GM21367 (cell line): ENCODE measurements around the gene NXPH4.

ENCODE experiments used
- ATAC-seq: cut with Tn5 transposase; IDR thresholded peaks from one replicate; pipeline ENCODE4 v1.9.1; 2021; ENCODE audit not compliant: unreplicated experiment

The NXPH4 gene

DNA sequence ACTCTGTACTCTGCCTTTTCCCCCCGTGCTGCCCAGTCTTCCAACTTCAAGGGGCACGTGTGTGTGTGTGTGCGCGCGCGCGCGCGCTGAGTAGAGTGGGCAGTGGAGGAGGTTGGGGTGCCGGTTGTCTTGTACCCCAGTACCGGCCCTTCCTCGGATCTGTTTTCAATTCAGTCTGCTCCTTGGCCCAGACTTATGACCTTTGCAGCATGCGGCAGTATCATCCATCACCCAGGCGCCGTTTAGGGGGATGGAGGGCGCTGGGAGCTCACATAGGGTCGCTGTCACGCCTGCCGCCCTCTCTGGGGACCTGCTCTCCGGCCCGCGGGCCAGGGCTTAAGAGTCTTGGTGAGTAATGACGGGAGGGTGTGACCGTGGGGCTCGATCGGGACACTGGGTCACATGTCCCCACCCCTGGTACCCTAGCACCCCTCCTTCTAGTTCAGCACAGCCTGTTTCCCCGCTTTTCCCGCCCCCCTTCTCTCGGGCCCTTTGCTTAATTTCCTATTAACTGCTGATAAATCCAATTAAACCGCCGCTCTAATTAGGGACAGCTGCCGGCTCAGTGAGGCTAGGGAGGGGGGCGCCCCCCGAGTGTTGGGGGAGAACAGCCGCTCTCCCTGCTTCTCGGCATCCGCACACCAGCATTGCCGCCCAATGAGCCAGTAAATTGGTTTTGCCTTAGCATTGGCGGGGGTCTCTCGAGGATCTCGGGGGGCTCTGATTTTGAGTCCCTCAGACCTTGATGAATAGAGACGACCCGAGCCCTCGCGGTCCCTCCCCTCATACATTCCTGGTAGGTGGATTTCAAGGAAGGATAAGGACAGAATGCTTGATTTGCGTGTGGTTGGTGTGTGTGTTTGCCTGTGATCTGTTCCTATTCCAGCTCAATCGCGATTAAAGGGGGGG lies 25.1 kb downstream of the NXPH4 start:
- no peak for ATAC-seq

DNA sequence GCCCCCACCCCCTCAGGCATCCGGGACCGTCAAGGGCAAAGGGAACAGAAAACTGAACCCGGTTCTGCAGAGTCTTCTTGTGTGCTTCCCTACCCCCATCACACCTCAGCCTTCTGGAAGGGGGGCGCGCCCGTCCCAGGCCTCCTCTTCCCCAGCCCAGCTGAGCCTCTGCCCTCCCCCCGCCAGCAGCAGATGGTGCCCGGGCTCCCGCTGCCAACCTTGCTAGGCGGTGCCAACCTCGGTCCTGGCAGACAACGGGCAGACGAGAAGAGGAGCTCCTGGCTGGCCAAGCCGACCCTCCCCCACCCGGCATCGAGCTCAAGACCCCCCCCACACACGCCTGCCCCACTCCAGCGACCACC lies 25.7 kb downstream of the NXPH4 start:
- no peak for ATAC-seq

DNA sequence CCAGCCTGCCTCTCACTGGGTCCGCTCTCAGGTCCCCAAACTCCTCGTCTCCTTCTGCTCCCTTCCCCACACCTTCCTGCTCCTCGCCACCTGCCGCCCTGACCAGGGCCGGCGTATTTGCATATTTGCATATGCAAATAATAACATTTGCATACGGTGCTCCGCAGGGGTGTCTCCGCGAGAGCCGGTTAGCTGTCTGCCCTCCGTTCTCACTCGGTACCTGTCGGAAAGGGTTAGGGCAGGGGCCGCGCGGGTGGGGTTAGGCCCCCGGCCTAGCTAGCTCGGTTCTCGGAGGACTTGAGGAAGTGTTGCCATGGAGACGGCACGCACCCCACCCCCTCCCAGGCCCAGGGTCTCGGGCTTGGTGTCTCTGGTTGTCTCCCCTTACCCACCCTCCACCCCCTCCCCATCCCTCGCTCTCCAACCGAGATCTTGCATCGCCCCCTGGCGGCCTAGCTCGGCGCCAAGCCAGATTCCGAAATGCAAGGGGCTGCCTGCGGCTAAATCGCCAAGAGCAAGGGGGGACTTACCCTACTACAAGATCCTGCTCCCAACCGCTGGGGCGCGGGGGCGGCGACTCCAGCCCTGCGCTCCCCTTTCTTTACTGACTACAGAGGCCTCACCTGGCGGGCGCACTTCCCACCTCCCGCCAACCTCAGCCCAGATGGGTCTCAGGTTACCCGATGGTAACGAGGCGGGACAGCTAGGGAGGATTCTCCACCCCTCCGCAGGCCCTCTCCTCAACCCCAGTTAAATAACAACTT lies 26.3 kb downstream of the NXPH4 start:
- no peak for ATAC-seq

DNA sequence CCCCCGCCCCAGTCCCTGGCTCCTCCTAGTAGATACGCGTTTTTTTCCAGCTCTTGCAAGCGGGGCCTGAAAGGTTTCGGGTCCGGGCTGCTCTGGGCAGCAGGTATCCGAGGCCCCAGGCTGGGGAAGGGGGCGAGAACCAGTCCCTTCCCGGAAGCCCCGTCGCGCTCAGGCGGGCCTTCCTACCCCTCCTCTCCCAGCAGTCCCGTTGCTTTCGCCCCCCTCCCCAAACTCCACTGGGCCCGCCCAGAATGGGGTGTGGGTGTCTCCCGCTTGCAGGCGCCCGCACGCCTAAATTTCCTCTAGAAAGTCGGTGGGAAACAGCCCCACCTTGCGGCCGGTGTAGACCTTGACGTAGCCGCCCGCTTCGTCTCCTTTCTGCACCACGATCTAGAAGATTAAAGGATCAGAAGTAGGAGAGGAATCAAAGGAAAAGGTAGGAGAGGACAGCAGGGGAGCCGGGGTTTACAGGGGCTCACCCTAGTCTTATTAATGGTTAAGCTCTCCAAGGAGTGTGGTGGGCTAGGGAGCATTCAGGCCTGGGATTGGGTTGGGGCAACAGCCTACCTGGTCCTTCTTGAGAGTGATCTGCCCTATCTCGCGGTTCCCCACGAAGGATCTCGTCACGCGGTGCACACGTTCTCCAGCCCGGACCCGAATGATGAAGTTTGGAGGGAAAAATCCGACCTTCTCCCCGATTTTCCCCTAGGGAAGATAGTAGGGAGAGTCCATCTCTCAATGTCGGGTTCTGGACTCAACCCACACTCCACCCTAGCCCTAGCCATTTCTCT lies 27.1 kb downstream of the NXPH4 start:
- no peak for ATAC-seq

DNA sequence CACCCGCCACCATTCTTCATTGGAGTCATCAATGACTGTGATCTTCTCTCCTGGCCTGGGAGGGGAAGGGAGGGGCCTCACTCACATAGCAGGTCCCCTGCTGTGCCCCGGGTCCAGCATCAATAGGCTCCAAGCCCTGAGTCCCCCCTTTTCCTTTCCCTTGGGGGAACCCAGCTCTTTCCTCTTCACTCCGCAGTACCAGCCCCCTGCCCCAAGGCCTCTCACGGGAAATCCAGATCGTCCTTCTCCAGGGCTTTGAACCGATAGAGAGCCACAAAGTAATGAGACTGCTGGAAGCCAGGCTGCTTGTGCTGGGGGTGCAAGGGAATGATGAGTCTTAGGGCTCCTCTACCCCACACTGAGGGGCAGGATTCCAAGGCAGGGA lies 27.7 kb downstream of the NXPH4 start:
- no peak for ATAC-seq

DNA sequence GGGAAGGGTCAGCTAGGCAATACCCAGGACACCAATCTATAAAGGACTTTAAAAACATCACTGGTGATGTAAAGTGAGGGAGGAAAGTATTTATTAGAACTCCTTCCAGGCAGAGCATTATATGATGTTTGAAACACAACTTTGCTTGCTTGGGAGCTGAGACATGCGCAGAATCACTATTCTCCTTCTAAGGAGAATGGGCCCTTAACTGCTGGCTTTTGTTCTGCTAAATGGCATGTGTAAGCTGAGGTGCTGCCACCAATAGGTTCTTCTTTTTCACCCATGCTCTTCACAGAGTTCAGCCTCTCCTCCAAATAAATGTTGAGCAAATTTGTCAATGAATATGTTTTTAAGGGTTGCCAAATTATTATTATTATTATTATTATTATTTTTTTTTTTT lies 30.4 kb downstream of the NXPH4 start:
- no peak for ATAC-seq

DNA sequence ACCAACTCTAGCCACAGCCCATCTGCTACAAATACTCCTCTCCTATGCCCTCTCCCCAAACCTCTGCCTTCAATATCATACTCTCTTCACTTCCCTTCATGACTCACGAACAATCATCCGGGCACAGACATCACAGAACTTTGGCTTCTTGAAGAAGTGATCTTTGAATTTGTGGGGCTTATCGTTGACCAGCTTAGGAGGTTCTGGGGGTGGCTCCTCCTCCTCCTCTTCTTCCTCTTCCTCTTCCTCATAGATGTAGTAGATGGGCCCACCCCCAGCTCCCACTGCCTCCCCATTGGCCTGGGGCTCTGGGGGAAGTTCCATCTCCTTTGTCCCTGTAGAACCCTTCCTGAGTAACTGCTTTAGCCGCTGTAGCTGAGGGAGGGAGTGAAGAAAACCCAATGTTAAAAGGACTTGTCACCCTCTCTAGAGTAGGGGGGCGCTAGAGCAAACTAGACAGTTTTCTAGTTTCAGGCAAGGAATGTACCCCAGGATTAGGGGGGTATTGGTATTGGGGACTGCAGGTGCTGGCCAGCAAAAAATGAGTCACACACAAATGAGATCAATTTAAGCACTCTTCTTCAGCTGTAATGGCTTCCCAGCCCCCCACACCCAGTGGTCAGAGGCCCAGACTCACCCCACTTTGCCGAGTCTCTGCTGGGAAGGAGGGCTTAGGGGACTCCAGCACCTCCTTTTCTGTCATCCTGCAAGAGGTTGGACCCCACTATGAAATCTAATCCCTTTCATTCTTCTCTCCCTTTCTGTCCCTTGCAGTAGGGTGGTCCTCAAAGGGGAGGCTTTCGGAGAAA lies 32.5 kb downstream of the NXPH4 start:
- ATAC-seq: no peak

DNA sequence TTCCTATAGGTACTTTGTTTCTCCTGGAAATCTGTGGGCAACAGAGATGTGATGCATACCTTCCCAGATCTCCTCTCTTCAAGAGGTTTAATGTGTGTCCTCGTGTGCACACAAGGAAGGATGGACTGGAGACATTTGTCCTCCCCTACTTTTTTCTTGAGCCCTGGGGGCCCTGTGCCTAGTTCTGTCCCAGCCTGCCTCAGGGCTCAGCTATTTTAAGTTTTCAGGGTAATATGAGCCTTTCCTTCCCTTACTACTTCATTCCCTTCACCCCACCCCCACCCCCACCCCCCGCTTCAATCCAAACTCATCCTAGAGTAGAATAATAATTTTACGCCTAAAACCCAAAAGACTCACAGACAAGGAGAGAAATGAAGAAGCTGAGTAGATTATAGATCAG lies 33.9 kb downstream of the NXPH4 start:
- no peak for ATAC-seq

DNA sequence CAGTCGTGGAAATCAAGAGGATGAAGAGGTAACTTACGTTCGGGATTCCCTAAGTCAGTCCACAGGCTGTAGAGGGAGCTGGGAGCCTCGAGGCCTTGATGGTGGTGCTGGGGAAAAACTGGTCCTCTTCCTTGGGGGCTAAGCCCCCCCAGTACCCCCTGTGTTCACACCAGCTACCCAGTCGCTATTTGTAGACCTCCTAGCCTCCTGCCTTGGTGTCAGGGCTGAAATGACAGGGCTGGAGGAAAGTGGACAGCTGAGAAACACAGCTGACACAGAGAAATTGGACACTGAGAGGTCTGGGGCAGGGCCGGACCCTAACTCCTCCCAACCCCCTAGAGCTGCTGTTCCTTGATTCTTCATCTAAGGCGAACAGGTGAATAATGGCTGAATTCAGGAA lies 34.4 kb downstream of the NXPH4 start, which contains the start of gene STAC3:
Gene STAC3, minus strand, starts transcription at position 232 of the 400 bp plus-strand sequence. CDS start 1,551 bp downstream, outside the sequence.
- no peak for ATAC-seq

DNA sequence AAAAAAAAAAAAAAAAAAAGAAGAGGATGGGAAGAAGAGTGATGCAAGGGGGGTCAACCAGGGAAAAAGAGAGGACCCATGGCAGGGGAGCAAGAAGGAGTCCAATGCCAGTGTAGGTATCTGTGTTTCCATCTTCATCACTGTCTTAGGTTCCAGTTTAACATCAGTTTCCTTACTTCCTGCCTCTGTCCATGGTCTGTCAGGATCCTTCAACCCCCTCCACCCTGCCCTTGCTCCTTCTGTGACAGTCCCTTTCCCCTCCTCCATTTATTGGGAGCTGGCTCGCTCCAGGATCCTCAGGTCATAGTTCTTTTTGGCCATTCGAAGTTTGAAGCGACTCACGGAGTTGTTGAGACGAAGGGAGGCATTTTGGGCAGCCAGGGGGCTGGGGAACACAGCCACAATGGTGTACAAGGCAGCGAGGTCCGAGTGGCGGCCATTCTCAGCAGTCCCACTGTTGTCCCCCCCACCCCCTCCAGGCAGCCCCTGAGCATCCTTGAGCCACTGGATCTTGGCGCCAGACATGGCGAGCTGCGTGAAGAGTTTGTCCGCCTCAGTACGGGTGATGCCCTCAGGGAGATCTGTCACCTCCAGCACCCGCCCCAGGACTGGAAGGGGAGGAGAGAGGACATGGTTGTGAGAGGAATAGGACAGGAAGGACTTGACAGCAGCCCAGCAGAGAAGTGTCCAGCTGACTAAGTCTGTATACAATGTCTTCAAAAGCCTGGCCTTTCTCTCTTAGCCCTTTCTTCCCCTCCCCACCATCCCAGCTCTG lies 38.1 kb downstream of the NXPH4 start:
- no peak for ATAC-seq

DNA sequence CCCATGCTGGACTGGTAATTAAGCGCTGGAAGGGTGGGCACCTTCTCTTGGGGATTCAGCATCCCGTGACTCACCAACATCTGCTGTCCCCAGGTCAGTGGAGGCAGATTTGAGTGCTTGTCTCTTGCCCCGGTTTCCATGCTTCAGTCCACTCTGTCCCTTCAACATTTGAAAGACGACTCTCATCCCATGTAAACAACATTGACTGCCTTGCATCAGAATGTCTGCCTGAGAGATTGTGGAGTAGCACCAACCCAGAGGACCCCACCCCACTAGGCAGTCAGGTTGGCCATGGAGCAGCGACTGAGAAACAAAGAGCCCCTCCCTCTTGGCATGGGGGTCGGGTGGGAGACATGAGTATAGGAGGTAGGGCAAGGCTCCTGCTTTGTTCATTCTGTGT lies 39.3 kb downstream of the NXPH4 start:
- no peak for ATAC-seq

DNA sequence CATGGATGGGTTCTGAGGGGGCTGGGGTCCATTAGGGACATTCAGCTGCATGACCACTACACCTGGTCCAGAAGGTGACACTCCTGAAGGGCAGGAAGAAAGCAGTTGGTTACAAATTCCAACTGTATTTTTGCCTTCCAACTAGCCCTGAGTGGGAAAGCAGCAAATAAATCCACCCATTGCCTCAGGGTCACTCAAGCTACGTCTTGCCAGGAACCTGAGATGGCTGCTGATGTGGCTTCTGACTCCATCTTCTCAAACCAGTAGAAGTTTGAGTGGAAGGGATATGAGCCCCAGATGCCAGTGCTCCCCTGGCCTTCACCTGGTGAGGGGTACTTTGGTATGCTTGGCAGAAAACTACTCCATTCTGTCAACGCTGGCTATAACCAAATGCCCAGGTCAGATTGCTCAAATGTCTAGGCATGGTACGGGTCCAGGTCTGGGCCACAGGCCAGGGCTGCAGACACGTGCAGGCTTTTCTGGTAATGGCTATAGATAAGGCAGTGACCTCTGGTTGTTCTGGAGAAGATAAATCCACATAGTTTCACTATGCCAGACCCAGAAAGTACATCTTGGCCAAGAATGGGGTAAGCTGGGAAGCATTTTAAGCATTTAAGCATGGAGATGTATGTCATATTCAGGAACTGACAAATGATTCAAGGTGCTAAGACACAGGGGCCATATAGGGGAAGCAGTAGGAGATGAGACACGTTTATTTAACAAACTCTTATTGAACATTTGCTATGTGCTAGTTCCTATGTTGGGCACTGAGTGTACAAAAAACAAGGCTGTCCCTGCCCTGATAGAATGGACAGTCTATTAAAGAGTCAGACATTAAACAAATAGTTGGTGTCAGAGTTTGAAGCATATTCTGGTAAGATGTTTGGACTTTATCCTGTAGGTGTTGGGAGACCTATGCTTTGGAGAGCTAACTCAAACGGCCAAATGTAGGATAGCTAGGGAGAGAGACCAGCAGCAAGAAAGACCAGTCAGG lies 42.7 kb downstream of the NXPH4 start:
- no peak for ATAC-seq

DNA sequence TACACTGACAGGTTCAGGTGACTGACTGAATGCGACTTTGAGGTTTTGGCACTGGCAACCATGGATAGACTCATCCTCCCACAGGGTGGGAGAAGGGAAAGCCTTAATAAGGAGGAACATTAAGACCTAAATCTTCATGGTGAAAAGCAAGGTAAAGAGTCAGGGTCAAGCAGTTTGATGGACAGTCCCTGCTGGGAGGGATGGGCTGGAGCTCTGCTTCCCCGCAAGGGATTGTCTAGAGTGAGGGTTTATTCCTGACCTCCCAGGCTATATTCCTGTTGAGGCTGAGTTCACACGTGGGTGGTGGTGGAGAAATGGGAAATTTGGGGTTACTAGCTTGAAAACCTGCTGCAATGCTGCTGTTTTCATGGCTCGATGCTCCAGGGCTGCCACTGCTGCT lies 43.8 kb downstream of the NXPH4 start:
- ATAC-seq: no peak

DNA sequence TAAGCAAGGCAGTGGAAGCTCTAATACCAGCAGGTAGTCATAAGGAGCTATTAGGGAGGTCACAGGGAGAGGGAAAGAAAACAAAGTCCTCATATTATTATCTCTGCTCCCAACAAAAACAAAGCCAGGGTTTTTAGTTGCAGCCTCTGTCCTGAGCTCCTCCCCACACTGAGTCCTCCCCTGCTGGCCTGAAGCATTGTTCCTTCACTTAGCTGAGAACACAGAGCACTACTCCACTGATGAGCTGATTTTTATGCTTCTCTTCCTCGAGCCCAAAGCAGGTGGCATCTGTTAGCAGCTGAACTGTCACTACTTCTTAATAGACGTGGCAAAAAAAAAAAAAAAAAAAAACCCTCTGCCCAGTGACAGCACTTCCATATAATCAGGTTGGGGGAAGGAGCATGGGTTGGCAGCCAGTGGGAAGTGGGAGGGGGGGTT lies 44.9 kb downstream of the NXPH4 start:
- ATAC-seq: no peak

DNA sequence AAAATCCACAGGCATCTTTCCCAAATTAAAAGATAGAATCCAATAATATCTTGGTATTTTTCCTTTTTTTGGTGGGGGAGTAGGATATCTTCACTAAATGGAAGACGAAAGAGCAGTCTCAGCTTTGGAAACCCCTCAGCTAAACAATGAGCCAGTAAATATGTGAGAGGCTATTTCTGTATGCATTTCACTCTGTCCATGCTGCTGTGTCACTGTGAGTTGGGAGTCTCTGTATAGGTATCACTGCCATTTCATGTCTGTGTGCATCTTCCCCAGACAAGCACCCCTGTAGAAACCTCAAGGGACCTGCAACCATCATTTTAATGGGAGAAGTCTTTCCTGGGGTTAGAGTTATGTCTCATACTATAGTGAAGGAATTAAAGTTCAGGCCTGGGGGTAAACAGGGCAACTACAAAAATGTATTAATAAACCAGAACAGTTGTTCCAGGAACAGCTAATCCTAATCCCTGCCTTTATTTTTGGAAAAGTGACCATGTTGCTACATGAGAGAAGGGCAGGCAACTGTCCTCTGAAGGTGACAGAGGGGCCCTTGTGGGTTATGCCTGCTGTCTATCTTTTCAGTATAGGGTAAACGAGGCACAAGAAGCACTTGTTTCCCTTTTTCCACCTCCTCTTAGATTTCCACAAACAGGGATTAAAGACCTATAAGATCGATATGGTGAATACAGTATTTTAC lies 45.7 kb downstream of the NXPH4 start:
- no peak for ATAC-seq

DNA sequence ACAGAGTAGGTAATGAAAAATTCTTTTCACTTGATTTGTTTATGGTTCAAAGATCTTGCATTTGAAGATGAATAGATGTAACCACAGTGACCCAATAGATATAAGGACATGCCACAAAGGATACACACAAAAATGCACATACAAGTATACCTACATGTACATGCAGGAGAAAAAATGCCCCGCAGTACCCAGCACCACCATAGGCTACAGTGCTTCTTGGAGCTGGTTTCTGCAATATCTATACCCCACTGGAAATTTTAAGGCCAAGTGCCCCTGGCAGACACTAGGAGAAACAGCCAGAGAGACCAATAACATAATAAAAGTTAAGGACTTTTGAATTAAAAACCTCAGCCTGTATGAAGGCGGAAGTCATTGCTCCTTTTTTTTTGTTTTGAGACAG lies 46.5 kb downstream of the NXPH4 start:
- no peak for ATAC-seq

DNA sequence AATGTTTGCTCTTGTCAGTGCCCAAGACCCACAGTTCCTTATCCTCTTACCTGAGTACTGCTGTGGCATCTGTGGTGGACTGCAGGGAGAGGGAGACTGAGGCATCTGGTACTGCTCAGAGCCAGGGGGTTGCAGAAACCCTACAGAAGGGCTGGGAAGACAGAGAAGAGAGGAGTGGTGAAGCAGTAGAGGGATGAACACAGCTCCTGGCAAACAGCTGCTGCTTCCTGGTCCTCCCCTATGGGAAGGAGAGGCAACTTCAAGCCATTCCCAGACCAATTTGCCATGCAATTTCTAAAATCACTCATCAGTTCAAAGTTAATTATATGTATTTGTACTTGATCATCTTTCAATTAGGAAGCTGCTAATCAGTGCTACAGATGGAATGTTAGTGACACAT lies 50.1 kb downstream of the NXPH4 start:
- no peak for ATAC-seq

DNA sequence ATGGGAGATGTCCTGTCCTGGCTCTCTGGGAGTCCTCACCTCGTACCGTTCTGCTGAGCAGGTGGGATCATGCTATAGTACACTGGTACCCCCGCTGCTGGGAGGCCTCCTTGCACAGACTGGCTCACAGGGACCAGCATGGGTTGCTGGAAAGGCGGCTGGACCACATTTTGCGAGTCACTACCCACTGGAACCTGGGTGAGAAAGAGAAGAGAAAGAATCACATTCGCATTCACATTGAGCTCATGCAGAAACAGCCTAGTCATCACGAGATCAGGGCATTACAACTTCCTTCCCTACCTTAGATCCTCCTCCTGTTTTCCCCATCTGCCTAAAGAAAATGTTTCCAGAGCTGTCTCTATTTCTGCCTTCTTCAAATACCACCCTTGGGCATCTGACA lies 51.7 kb downstream of the NXPH4 start:
- ATAC-seq: no peak
